ENCODE measurements around the gene CYP27B1. TPM values are rescaled to one million over a fixed set of nuclear protein-coding genes. Genes with fewer than 3 reads are reported as not detected.
A peak's percentile ranks its signal among the peaks of the same experiment; 100 is the strongest.

Gene CYP27B1
- polyA plus RNA-seq, 1 experiment: 0.29 TPM

GRCh38 chr12:57769594-57769993 lies 2.7 kb upstream of the CYP27B1 start:
- no peak for TF ChIP-seq CTCF (IDR thresholded peaks at IDR 0.05; ENCODE audit: low read depth, low read length)
- CTCF ChIA-PET: no interaction called here
- H3K27ac ChIP-seq (ENCODE audit: low read depth, low read length): no peak overlapping the region
- H3K27me3 ChIP-seq (ENCODE audit: control insufficient read depth, insufficient read depth, low read length): peaks cover 24% of the 10 kb centered on the region
- POLR2A ChIA-PET: no interaction called here
- H3K9me3 ChIP-seq (ENCODE audit: control insufficient read depth, insufficient read depth, low read length): no peaks in the 10 kb centered on the region; the same call in 1 of the 2 replicates
- DNase-seq (ENCODE audit: low read depth, low spot score): no peak
- no peak overlapping the region for H3K4me3 ChIP-seq (ENCODE audit: low read depth, low read length)

- ChIA-PET POLR2A (no interaction called here), CTCF (interaction anchor here (4.3 kb wide), 1 partner anchor 11 kb away, joined by 24 read pairs; no protein-coding TSS in a partner anchor)
- no peak for TF ChIP-seq CTCF (IDR thresholded peaks at IDR 0.05; ENCODE audit: low read depth, low read length)
- no peak overlapping the region for H3K4me3 ChIP-seq (ENCODE audit: low read depth, low read length)
- H3K27me3 ChIP-seq (ENCODE audit: control insufficient read depth, insufficient read depth, low read length): peaks cover 36% of the 10 kb centered on the region
- H3K27ac ChIP-seq (ENCODE audit: low read depth, low read length): no peak overlapping the region
- no peaks in the 10 kb centered on the region; the same call in 1 of the 2 replicates for H3K9me3 ChIP-seq (ENCODE audit: control insufficient read depth, insufficient read depth, low read length)
- DNase-seq (ENCODE audit: low read depth, low spot score): no peak
Measured at GRCh38 chr12:57767876-57768275, 998 bp upstream of the CYP27B1 start.

- TF ChIP-seq CTCF (IDR thresholded peaks at IDR 0.05; ENCODE audit: low read depth, low read length): no peak
- ChIA-PET POLR2A (interaction anchor here (0.5 to 1.2 kb wide), 2 partner anchors 10 to 174 kb away, joined by 3 read pairs; no protein-coding TSS in a partner anchor), CTCF (interaction anchor here (4.3 kb wide), 1 partner anchor 11 kb away, joined by 24 read pairs; no protein-coding TSS in a partner anchor)
- Histone ChIP-seq H3K9me3 (ENCODE audit: control insufficient read depth, insufficient read depth, low read length) (no peaks in the 10 kb centered on the region; the same call in 1 of the 2 replicates), H3K4me3 (ENCODE audit: low read depth, low read length) (no peak overlapping the region), H3K27me3 (ENCODE audit: control insufficient read depth, insufficient read depth, low read length) (peaks cover 36% of the 10 kb centered on the region), H3K27ac (ENCODE audit: low read depth, low read length) (no peak overlapping the region)
- no peak for DNase-seq (ENCODE audit: low read depth, low spot score)
Measured at GRCh38 chr12:57767305-57767698, 424 bp upstream of the CYP27B1 start.

- TF ChIP-seq CTCF (IDR thresholded peaks at IDR 0.05; ENCODE audit: low read depth, low read length): no peak
- peak overlapping the region; percentile 43 for H3K4me3 ChIP-seq (ENCODE audit: low read depth, low read length)
- DNase-seq (ENCODE audit: low read depth, low spot score): no peak
- H3K9me3 ChIP-seq (ENCODE audit: control insufficient read depth, insufficient read depth, low read length): no peaks in the 10 kb centered on the region; the same call in 1 of the 2 replicates
- ChIA-PET POLR2A (interaction anchor here (1.2 kb wide), 1 partner anchor 9 kb away, joined by 3 read pairs; no protein-coding TSS in a partner anchor), CTCF (interaction anchor here (1.0 to 4.3 kb wide), 3 partner anchors 9 to 17 kb away, joined by 3 to 24 read pairs (median 6); partner anchors contain the start of gene TSFM)
- H3K27ac ChIP-seq (ENCODE audit: low read depth, low read length): no peak overlapping the region
- peaks cover 40% of the 10 kb centered on the region for H3K27me3 ChIP-seq (ENCODE audit: control insufficient read depth, insufficient read depth, low read length)
Measured at GRCh38 chr12:57765698-57766463, 997 bp downstream of the CYP27B1 start.

Data from AG04450 (cell line).